NCI-H748 (cell line): ENCODE measurements around the gene RBBP7.
"Not testable (repeated sequence)": the region's sequence is repeated elsewhere in the genome, so short reads cannot be mapped to it uniquely, and the experiment has no call there.

Experiments used
- DNase-seq: peaks from one replicate; lab custom pipeline; 2025; ENCODE audit not compliant: unreplicated experiment; lab: John Stamatoyannopoulos, UW

The RBBP7 gene

GRCh38 chrX:16867947-16868346 lies 2.2 kb downstream of the RBBP7 start:
- no peak for DNase-seq

- no peak for DNase-seq
Measured at GRCh38 chrX:16862829-16863228, 7.3 kb downstream of the RBBP7 start.

GRCh38 chrX:16856744-16857143 lies 13.4 kb downstream of the RBBP7 start:
- no peak for DNase-seq

- DNase-seq = not testable (repeated sequence)
Measured at GRCh38 chrX:16856076-16856404, 14.1 kb downstream of the RBBP7 start.

GRCh38 chrX:16855363-16856075 lies 14.6 kb downstream of the RBBP7 start:
- DNase-seq = no peak

- DNase-seq = no peak
Measured at GRCh38 chrX:16853537-16853936, 16.6 kb downstream of the RBBP7 start.

GRCh38 chrX:16852617-16853179 lies 17.5 kb downstream of the RBBP7 start:
- DNase-seq = no peak

GRCh38 chrX:16851827-16852226 lies 18.3 kb downstream of the RBBP7 start:
- no peak for DNase-seq

GRCh38 chrX:16851421-16851820 lies 18.7 kb downstream of the RBBP7 start:
- DNase-seq = no peak

- no peak for DNase-seq
Measured at GRCh38 chrX:16848541-16848940, 21.6 kb downstream of the RBBP7 start.

- no peak for DNase-seq
Measured at GRCh38 chrX:16845686-16846085, 24.5 kb downstream of the RBBP7 start.

- no peak for DNase-seq
Measured at GRCh38 chrX:16843208-16843909, 26.8 kb downstream of the RBBP7 start.

- DNase-seq = no peak
Measured at GRCh38 chrX:16842684-16843083, 27.5 kb downstream of the RBBP7 start.

- DNase-seq = no peak
Measured at GRCh38 chrX:16839852-16840460, 30.2 kb downstream of the RBBP7 start.

GRCh38 chrX:16839219-16839851 lies 30.8 kb downstream of the RBBP7 start:
- no peak for DNase-seq

- no peak for DNase-seq
Measured at GRCh38 chrX:16838202-16839066, 31.7 kb downstream of the RBBP7 start.

- DNase-seq = no peak
Measured at GRCh38 chrX:16836371-16836770, 33.8 kb downstream of the RBBP7 start.

GRCh38 chrX:16834806-16835205 lies 35.4 kb downstream of the RBBP7 start:
- DNase-seq = no peak

GRCh38 chrX:16832301-16832700 lies 37.9 kb downstream of the RBBP7 start:
- no peak for DNase-seq

- no peak for DNase-seq
Measured at GRCh38 chrX:16828124-16828908, 41.8 kb downstream of the RBBP7 start.
